GM12878 (cell line): Measurements from ENCODE around the gene GNB2. TPM values are rescaled to one million over a fixed set of nuclear protein-coding genes. Genes with fewer than 3 reads are reported as not detected.

ENCODE experiments used
- ATF3 ChIP-seq: IDR thresholded peaks from 2 replicates; pipeline ENCODE4 v1.6.1; 2011; ENCODE audit warnings: low read depth, mild to moderate bottlenecking, low read length, moderate library complexity, borderline replicate concordance; ENCODE audit errors: extremely low read depth
- CREB1 ChIP-seq: IDR thresholded peaks from 2 replicates; pipeline ENCODE4 v1.6.1; 2012; ENCODE audit warnings: low read depth, mild to moderate bottlenecking, inconsistent platforms
- E4F1 ChIP-seq: fragments of 450-650 bp; IDR thresholded peaks from 2 replicates; pipeline ENCODE4 v1.6.1; 2018; ENCODE audit warnings: borderline replicate concordance, mild to moderate bottlenecking; ENCODE audit not compliant: partially characterized antibody
- ETV6 ChIP-seq, 2 experiments: fragments of 450-650 bp in 1 of 2; IDR thresholded peaks in 1 of 2; conservative IDR thresholded peaks in 1 of 2; 2 replicates each; pipeline ENCODE4 v1.6.1; 2014; ENCODE audit warnings: antibody characterized with exemption in 1 of 2, borderline replicate concordance in 1 of 2, low read depth in 1 of 2, mild to moderate bottlenecking in 1 of 2, moderate library complexity in 1 of 2
- HDAC2 ChIP-seq: fragments of 200-600 bp; sonication (generic); IDR thresholded peaks from 2 replicates; pipeline ENCODE4 v1.6.1; 2017
- LARP7 ChIP-seq: fragments of 450-650 bp; IDR thresholded peaks from 2 replicates; pipeline ENCODE4 v1.6.1; 2017; ENCODE audit warnings: mild to moderate bottlenecking
- MLLT1 ChIP-seq: fragments of 450-650 bp; IDR thresholded peaks from 2 replicates; pipeline ENCODE4 v1.6.1; 2016; ENCODE audit warnings: mild to moderate bottlenecking
- PKNOX1 ChIP-seq: fragments of 450-650 bp; IDR thresholded peaks from 2 replicates; pipeline ENCODE4 v1.6.1; 2016; ENCODE audit warnings: mild to moderate bottlenecking
- RBBP5 ChIP-seq: fragments of 200-600 bp; sonication (generic); conservative IDR thresholded peaks from 2 replicates; pipeline ENCODE4 v1.6.1; 2016
- STAT3 ChIP-seq: IDR thresholded peaks from 2 replicates; pipeline ENCODE4 v1.6.1; 2011; ENCODE audit warnings: low read depth, low read length, improper control_type of control experiment
- TBL1XR1 ChIP-seq: IDR thresholded peaks from 2 replicates; pipeline ENCODE4 v1.6.1; 2012; ENCODE audit warnings: low read depth, low read length, improper control_type of control experiment
- ZBTB40 ChIP-seq: fragments of 450-650 bp; IDR thresholded peaks from 2 replicates; pipeline ENCODE4 v1.6.1; 2016; ENCODE audit warnings: mild to moderate bottlenecking, moderate library complexity, borderline replicate concordance
- ZNF217 ChIP-seq: fragments of 450-650 bp; IDR thresholded peaks from 2 replicates; pipeline ENCODE4 v1.6.1; 2017; ENCODE audit warnings: antibody characterized with exemption, mild to moderate bottlenecking
- ZNF384 ChIP-seq: IDR thresholded peaks from 2 replicates; pipeline ENCODE4 v1.6.1; 2012; ENCODE audit warnings: low read depth, mild to moderate bottlenecking, low read length, improper control_type of control experiment, borderline replicate concordance
- ZNF592 ChIP-seq: fragments of 450-650 bp; IDR thresholded peaks from 2 replicates; pipeline ENCODE4 v1.6.1; 2017; ENCODE audit warnings: mild to moderate bottlenecking, moderate library complexity
- polyA plus RNA-seq, 11 experiments: library from polyadenylated mRNA; depleted of rRNA in 4 of 11; unstranded in 6 of 11; stranded (reverse) in 5 of 11; fragments of >200 nt; fragmentation: Nextera tagmentation in 4 of 11; fragmentation: Illumina TruSeq in 1 of 11; extraction: Ambion mirVana in 4 of 11; extraction: Trizol in 1 of 11; gene quantifications; 1 replicate in 1 of 11; 2 replicates in 10 of 11; pipeline versions ENCODE4 v1.2.1 to v1.2.3, GENCODE V29; 2011 to 2016; ENCODE audit warnings: inconsistent platforms in 2 of 11, missing spikeins in 2 of 11, low read depth in 1 of 11
- total RNA-seq, 4 experiments: library from RNA; depleted of rRNA in 3 of 4; stranded (reverse); fragments of >200 nt in 3 of 4; fragmentation: Illumina TruSeq in 1 of 4; extraction: Trizol in 1 of 4; gene quantifications; 2 replicates each; pipeline versions ENCODE4 v1.2.1 to v1.2.3, GENCODE V29; 2013 to 2021

GNB2 gene
- total and polyA plus RNA-seq, 10 of the 15 experiments (the other 5 are each of a cell fraction or from before 2014, with no cell fraction given) = 0.35 to 175 (median 59.7) TPM

- TF ChIP-seq ATF3 = peak; percentile 28; the same call in 1 of the 2 replicates
- TF ChIP-seq ZBTB40 = no peak
- TF ChIP-seq ZNF217 = peak; percentile 89
- no peak for TF ChIP-seq HDAC2
- no peak for TF ChIP-seq ZNF592
- TF ChIP-seq TBL1XR1 = peak; percentile 74
- peak; percentile 86 for TF ChIP-seq MLLT1
- TF ChIP-seq CREB1 = peak; percentile 94
- peak; percentile 99 for TF ChIP-seq LARP7
- TF ChIP-seq PKNOX1 = peak; percentile 58; the same call in 1 of the 2 replicates
- TF ChIP-seq RBBP5 = no peak
- TF ChIP-seq E4F1 = peak; percentile 71
- peak in 1 of 2 experiments; percentile 72; a peak in 1 of 4 replicates for TF ChIP-seq ETV6 (conservative IDR thresholded peaks at IDR 0.05 in 1 of 2, IDR thresholded peaks at IDR 0.05 in 1 of 2; ENCODE audit: borderline replicate concordance in 1 of 2, low read depth in 1 of 2)
- no peak for TF ChIP-seq ZNF384
- TF ChIP-seq STAT3 = no peak
Measured at GRCh38 chr7:100673302-100673941, at the start of gene GNB2 (continued).
